Measurements from ENCODE around the gene MUC6. TPM values are rescaled to one million over a fixed set of nuclear protein-coding genes. Genes with fewer than 3 reads are reported as not detected.

The MUC6 gene
- total RNA-seq, 4 donors from 2014 or later = 0.43 to 3.5 TPM; not detected in 2

DNA sequence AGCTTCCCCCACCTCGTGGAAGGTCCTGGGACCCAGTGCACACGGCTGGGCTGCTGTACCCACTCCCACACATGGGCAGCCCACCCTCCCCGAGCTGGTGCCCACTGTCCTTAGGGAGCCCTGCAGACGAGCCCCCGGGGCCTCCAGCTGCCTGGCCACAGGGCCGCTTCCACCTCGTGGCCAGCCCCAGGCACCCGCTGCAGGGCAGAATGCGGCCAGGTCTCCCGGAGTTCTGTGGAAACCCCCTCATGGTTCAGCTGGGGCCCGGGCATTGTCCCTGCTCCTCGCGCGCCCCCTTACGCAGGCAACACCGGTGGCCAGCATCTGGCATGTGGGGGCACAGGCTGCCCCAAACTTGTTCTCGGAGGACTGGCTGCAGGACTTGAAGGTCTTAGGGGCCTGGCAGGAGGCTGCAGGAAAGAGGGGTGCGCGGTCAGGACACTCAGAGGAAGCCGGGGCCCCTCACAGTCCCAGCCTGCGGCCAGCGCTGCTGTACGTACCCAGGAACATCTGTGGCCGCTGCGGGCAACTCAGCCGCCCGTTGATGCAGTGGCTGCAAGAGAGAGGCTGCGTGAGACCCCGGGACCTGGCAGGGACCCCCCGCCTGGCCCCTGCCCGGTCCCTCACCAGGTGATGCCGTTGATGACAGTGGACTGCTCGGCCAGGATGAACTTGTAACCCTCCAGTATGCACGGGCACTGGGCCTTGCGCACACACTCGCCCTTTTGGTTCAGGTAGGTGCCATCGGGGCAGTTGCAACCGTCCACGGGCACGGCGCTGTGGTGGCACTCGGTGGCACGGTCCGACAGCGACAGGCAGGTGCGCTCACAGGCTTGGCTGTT lies 9.7 kb downstream of the MUC6 start:
- no peak for TF ChIP-seq POLR2A (IDR thresholded peaks at IDR 0.05)
- no peak for TF ChIP-seq CTCF (IDR thresholded peaks at IDR 0.05)
- no peak for DNase-seq
- intact Hi-C loops (cut with DNase I; ENCODE audit: low total_unique reads) = no loop called here
- no peaks in the 10 kb centered on the region for H3K27me3 ChIP-seq
- H3K4me3 ChIP-seq = no peak overlapping the region
- H3K27ac ChIP-seq = no peak overlapping the region
- no peaks in the 10 kb centered on the region for H3K9me3 ChIP-seq
- no peaks in the 10 kb centered on the region for H3K4me1 ChIP-seq
- H3K36me3 ChIP-seq = no peaks in the 10 kb centered on the region

- Histone ChIP-seq H3K4me1 (no peaks in the 10 kb centered on the region), H3K27ac (no peak overlapping the region), H3K9me3 (no peaks in the 10 kb centered on the region), H3K36me3 (no peaks in the 10 kb centered on the region), H3K27me3 (no peaks in the 10 kb centered on the region), H3K4me3 (no peak overlapping the region)
- TF ChIP-seq CTCF (IDR thresholded peaks at IDR 0.05) (no peak), POLR2A (IDR thresholded peaks at IDR 0.05) (no peak)
- intact Hi-C loops (cut with DNase I; ENCODE audit: low total_unique reads) = no loop called here
- DNase-seq = no peak
Measured at GRCh38 chr11:1026163-1026450, 10.4 kb downstream of the MUC6 start.

GRCh38 chr11:1025410-1026162 lies 10.9 kb downstream of the MUC6 start:
- no peaks in the 10 kb centered on the region for H3K9me3 ChIP-seq
- H3K4me1 ChIP-seq = no peaks in the 10 kb centered on the region
- no peaks in the 10 kb centered on the region for H3K27me3 ChIP-seq
- no peak overlapping the region for H3K4me3 ChIP-seq
- no peak for DNase-seq
- H3K36me3 ChIP-seq = no peaks in the 10 kb centered on the region
- no peak for TF ChIP-seq CTCF (IDR thresholded peaks at IDR 0.05)
- no peak for TF ChIP-seq POLR2A (IDR thresholded peaks at IDR 0.05)
- intact Hi-C loops (cut with DNase I; ENCODE audit: low total_unique reads) = no loop called here
- no peak overlapping the region for H3K27ac ChIP-seq

GRCh38 chr11:1024597-1025409 lies 11.7 kb downstream of the MUC6 start:
- H3K27ac ChIP-seq = no peak overlapping the region
- TF ChIP-seq CTCF (IDR thresholded peaks at IDR 0.05) (no peak), POLR2A (IDR thresholded peaks at IDR 0.05) (no peak)
- no peaks in the 10 kb centered on the region for H3K9me3 ChIP-seq
- intact Hi-C loops (cut with DNase I; ENCODE audit: low total_unique reads) = no loop called here
- H3K4me1 ChIP-seq = no peaks in the 10 kb centered on the region
- no peaks in the 10 kb centered on the region for H3K36me3 ChIP-seq
- H3K27me3 ChIP-seq = no peaks in the 10 kb centered on the region
- H3K4me3 ChIP-seq = no peak overlapping the region
- DNase-seq = no peak

All from uterus (tissue), 4 donors.